Astrocyte (in vitro differentiated cells and primary cell): Measurements from ENCODE around the gene TMEM87A.

Experiments used
- CTCF ChIP-seq: IDR thresholded peaks from 2 replicates; pipeline ENCODE4 v1.5.1; 2011; ENCODE audit warnings: low read depth, mild to moderate bottlenecking, inconsistent platforms, low read length, moderate library complexity; ENCODE audit not compliant: insufficient read depth
- EZH2 ChIP-seq: IDR thresholded peaks from 2 replicates; pipeline ENCODE4 v1.6.1; 2012; ENCODE audit warnings: mild to moderate bottlenecking, low read length, inconsistent platforms; ENCODE audit not compliant: insufficient read depth

DNA sequence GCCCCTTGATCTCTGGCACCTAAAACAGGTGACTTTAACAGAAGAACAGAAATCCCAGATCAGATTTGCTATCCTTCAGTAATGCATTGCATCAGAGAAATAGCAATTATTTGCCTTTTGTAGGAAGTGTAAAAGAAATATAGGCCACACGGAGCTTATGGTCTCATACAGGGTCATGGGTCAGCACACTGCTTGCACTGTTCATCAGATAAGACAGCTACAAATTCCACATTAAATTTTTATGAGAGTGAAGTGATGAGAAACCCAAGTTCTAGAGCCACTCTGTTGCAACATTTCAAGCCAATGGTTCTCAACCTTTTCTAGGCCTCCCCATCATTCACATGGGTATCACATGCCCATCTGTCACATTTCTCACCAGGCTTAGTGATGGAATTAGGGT lies 33.4 kb upstream of the TMEM87A start:
- TF ChIP-seq CTCF (no peak), EZH2 (no peak)
